ENCODE results near the gene SEC22A.

The SEC22A gene

DNA sequence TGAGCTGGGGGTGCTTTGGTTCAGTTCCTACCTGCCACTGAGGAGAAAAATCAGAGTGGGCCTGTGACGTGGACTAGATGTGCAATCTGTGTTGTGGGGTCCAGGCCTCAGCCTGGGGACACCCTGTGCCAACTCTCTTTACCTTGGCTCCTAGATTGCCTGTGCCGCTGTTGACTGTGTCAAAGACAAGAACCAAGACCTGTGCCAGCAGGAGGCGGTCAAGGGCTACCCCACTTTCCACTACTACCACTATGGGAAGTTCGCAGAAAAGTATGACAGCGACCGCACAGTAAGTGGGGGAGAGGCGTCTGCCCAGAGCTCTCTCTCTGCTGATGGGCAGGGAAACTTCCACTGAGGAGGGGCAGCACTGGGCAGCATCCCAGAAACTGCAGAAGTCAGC is 40.6 kb upstream of the SEC22A start:
- TF ChIP-seq, protein P1, sequence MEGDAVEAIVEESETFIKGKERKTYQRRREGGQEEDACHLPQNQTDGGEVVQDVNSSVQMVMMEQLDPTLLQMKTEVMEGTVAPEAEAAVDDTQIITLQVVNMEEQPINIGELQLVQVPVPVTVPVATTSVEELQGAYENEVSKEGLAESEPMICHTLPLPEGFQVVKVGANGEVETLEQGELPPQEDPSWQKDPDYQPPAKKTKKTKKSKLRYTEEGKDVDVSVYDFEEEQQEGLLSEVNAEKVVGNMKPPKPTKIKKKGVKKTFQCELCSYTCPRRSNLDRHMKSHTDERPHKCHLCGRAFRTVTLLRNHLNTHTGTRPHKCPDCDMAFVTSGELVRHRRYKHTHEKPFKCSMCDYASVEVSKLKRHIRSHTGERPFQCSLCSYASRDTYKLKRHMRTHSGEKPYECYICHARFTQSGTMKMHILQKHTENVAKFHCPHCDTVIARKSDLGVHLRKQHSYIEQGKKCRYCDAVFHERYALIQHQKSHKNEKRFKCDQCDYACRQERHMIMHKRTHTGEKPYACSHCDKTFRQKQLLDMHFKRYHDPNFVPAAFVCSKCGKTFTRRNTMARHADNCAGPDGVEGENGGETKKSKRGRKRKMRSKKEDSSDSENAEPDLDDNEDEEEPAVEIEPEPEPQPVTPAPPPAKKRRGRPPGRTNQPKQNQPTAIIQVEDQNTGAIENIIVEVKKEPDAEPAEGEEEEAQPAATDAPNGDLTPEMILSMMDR (IDR thresholded peaks at IDR 0.05): no peak
- Histone ChIP-seq H3K4me3 (no peak overlapping the region), H3K27ac (no peak overlapping the region)
- no peak for DNase-seq (ENCODE audit: low spot score)

DNA sequence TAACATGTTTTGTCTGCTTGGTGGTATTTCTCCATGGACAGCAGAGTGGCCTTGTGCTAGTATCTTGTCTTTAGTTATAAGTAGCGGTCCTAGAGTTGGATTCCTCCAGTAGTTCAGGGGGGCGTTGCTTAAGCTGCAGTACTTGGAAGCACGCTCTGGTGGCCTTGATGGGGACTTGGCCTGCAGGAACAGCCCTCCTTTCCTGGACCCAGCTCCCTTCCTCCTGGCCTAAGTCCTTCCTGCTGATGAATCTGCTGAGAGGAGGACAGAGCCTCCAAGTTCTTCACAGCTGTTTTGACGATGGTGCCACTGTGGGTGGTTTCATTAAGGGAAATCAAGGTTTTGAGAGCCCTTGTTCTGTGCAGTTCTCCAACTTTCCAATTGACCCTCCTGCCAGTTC is 38.6 kb upstream of the SEC22A start:
- Histone ChIP-seq H3K27ac (no peak overlapping the region), H3K4me3 (no peak overlapping the region)
- TF ChIP-seq, protein P1 (IDR thresholded peaks at IDR 0.05): no peak

DNA sequence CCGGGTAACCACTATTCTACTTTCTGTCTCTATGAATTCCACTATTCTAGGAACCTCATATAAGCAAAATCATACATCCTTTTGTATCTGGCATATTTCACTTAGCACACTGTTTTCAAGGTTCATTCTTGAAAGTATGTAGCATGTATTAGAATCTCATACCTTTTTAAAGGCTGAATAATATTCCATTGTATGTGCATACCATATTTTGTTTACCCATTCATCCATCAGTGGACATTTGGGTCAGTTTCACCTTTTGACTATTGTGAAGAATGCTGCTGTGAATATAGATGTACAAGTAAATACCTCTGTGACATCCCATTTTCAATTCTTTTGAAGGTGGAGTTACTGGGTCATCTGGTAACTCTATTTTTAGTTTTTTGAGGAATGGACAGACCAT is 36.6 kb upstream of the SEC22A start:
- no peak overlapping the region for H3K27ac ChIP-seq
- TF ChIP-seq, protein P1 (IDR thresholded peaks at IDR 0.05): no peak
- no peak overlapping the region for H3K4me3 ChIP-seq
- no peak for DNase-seq (ENCODE audit: low spot score)

More for the DNA sequence above, 38.6 kb upstream of the SEC22A start:
- DNase-seq (ENCODE audit: low spot score): no peak

DNA sequence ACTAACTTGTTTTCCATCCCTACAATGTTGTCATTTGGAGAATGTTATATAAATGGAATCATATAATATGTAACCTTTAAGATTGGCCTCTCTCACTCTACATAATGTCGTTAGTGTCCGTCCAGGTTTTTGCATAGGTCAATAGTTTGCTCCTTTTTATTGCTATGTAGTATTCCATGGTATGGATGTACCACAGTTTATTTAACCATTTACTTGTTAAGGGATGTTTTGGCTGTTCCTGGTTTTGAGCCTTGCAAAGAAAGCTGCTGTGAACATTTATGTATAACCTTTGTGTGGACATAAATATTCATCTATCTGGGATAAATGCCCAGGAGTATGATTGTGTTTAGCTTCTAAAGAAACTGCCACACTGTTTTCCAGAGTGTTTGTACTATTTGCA is 34.1 kb upstream of the SEC22A start:
- Histone ChIP-seq H3K4me3 (no peak overlapping the region), H3K27ac (no peak overlapping the region)
- no peak for DNase-seq (ENCODE audit: low spot score)
- TF ChIP-seq, protein P1 (IDR thresholded peaks at IDR 0.05): no peak

DNA sequence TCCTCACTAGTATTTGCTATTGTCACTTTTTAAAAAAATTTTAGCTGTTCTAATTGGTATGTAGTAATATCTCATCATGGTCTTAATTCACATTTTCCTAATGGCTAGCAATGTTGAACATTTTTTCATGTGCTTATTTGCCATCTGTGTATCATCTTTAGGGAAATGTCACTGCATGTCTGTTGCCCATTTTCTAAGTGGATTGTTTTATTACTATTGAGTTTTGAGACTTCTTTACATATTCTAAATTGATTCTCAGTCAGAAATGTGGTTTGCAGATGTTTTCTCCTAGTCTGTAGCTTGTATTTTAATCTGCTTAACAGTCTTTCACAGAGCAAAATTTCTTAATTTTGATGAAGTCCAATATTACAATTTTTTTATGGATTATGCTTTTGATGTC is 33.6 kb upstream of the SEC22A start:
- TF ChIP-seq, protein P1 (IDR thresholded peaks at IDR 0.05): no peak
- DNase-seq (ENCODE audit: low spot score): no peak
- no peak overlapping the region for H3K4me3 ChIP-seq
- no peak overlapping the region for H3K27ac ChIP-seq

DNA sequence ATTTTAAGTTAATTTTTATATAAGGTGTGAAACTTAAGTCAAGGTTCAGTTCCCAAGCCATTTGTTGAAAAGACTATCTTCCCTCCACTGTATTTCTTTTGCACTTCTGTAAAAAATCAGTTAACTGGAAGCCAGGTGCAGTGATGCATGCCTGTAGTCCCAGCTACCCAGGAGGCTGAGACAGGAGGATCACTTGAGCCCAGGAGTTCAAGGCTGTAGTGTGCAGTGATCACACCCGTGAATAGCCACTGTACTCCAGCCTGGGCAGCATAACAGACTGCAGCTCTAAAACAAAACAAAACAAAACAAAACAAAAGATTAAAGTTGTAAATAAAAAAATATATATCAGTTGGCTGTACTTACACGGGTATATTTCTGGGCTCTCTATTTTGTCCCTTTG is 33.1 kb upstream of the SEC22A start:
- TF ChIP-seq, protein P1 (IDR thresholded peaks at IDR 0.05): no peak
- Histone ChIP-seq H3K27ac (no peak overlapping the region), H3K4me3 (no peak overlapping the region)
- no peak for DNase-seq (ENCODE audit: low spot score)

DNA sequence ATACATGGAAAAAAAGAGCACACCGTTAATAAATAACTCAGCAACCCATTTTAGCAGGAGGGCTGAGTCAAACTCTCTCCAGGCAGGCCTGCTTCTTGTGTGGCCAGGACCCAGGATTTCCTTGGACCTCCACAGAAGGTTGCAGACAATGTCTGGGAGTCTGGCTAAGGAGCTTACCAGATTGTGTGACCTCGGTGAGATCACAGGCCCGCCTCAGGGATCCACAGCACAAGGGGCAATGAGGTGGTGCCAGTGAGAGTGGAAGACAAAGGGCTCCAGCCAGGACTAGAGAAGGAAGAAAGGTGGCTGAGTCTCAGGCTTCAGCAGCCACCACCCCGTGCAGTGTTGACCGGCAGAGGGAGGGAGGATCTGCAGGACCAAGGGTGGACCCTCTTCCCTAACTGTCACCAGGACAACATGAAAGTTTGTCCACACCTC is 32.2 kb upstream of the SEC22A start:
- no peak for DNase-seq (ENCODE audit: low spot score)
- Histone ChIP-seq H3K27ac (no peak overlapping the region), H3K4me3 (no peak overlapping the region)
- TF ChIP-seq, protein P1 (IDR thresholded peaks at IDR 0.05): no peak
